ENCODE measurements around the gene CLEC3B.
"Not testable (repeated sequence)": the region's sequence is repeated elsewhere in the genome, so short reads cannot be mapped to it uniquely, and the experiment has no call there.

Gene CLEC3B

GRCh38 chr3:45026038-45026437 is at the start of gene CLEC3B:
CLEC3B (plus strand) TSS chr3:45026303; CDS start chr3:45026363, 60 bp downstream.
- TF ChIP-seq CTCF (IDR thresholded peaks at IDR 0.05; ENCODE audit: insufficient read depth, low read length, missing control alignments): no peak
- ChIA-PET CTCF (no interaction called here), POLR2A (no interaction called here)
- DNase-seq (ENCODE audit: low read depth, low spot score): no peak
- H3K4me3 ChIP-seq (ENCODE audit: low read depth, low read length): no peak within 1 kb of the TSS

- no peak for TF ChIP-seq CTCF (IDR thresholded peaks at IDR 0.05; ENCODE audit: insufficient read depth, low read length, missing control alignments)
- no peak overlapping the region for H3K4me3 ChIP-seq (ENCODE audit: low read depth, low read length)
- no peak for DNase-seq (ENCODE audit: low read depth, low spot score)
- ChIA-PET POLR2A (no interaction called here), CTCF (interaction anchor here (1.1 to 4.3 kb wide), 2 partner anchors 10 to 12 kb away, joined by 3 to 33 read pairs; no protein-coding TSS in a partner anchor)
Measured at GRCh38 chr3:44981220-44981619, 44.9 kb upstream of the CLEC3B start.

- no peak for DNase-seq (ENCODE audit: low read depth, low spot score)
- CTCF ChIA-PET: interaction anchor here (4.3 kb wide), 1 partner anchor 11 kb away, joined by 33 read pairs; no protein-coding TSS in a partner anchor
- H3K4me3 ChIP-seq (ENCODE audit: low read depth, low read length): no peak overlapping the region
- no peak for TF ChIP-seq CTCF (IDR thresholded peaks at IDR 0.05; ENCODE audit: insufficient read depth, low read length, missing control alignments)
- POLR2A ChIA-PET: no interaction called here
Measured at GRCh38 chr3:44981751-44982150, 44.4 kb upstream of the CLEC3B start.

- CTCF ChIA-PET: interaction anchor here (4.3 kb wide), 1 partner anchor 10 kb away, joined by 33 read pairs; no protein-coding TSS in a partner anchor
- DNase-seq (ENCODE audit: low read depth, low spot score): no peak
- H3K4me3 ChIP-seq (ENCODE audit: low read depth, low read length): no peak overlapping the region
- TF ChIP-seq CTCF (IDR thresholded peaks at IDR 0.05; ENCODE audit: insufficient read depth, low read length, missing control alignments): no peak
- POLR2A ChIA-PET: no interaction called here
Measured at GRCh38 chr3:44982817-44983216, 43.3 kb upstream of the CLEC3B start.

GRCh38 chr3:44983484-44983941 is 42.6 kb upstream of the CLEC3B start:
- ChIA-PET POLR2A (no interaction called here), CTCF (interaction anchor here (4.3 kb wide), 1 partner anchor 9 kb away, joined by 33 read pairs; no protein-coding TSS in a partner anchor)
- no peak for TF ChIP-seq CTCF (IDR thresholded peaks at IDR 0.05; ENCODE audit: insufficient read depth, low read length, missing control alignments)
- no peak overlapping the region for H3K4me3 ChIP-seq (ENCODE audit: low read depth, low read length)
- no peak for DNase-seq (ENCODE audit: low read depth, low spot score)

GRCh38 chr3:44984335-44984734 is 41.8 kb upstream of the CLEC3B start:
- no peak overlapping the region for H3K4me3 ChIP-seq (ENCODE audit: low read depth, low read length)
- ChIA-PET CTCF (interaction anchor here (1.0 to 4.3 kb wide), 2 partner anchors 8 to 12 kb away, joined by 4 to 33 read pairs; no protein-coding TSS in a partner anchor), POLR2A (no interaction called here)
- DNase-seq (ENCODE audit: low read depth, low spot score): no peak
- TF ChIP-seq CTCF (IDR thresholded peaks at IDR 0.05; ENCODE audit: insufficient read depth, low read length, missing control alignments): no peak

- ChIA-PET POLR2A (interaction anchor here (1.3 kb wide), 1 partner anchor 10 kb away, joined by 3 read pairs; the partner anchor contains the start of genes EXOSC7 and ZDHHC3), CTCF (interaction anchor here (0.9 to 2.1 kb wide), 2 partner anchors 9 to 10 kb away, joined by 4 to 7 read pairs; no protein-coding TSS in a partner anchor)
- not testable (repeated sequence) for DNase-seq (ENCODE audit: low read depth, low spot score); H3K4me3 ChIP-seq (ENCODE audit: low read depth, low read length)
Measured at GRCh38 chr3:44986330-44986729, 39.8 kb upstream of the CLEC3B start.
